Gastrocnemius medialis (tissue), 4 donors: Measurements from ENCODE around the gene SLC5A6. TPM values are rescaled to one million over a fixed set of nuclear protein-coding genes. Genes with fewer than 3 reads are reported as not detected.

ENCODE experiments used
- ATAC-seq, 2 donors: fragments of 150-250 bp; one replicate each; pipeline ENCODE4 v1.9.1; 2016
- DNase-seq, 2 donors: peaks; one replicate each; pipeline ENCODE4 v3.0.0-alpha.2; 2019
- H3K27ac ChIP-seq, 4 donors: fragments of 200-600 bp; sonication (generic); 1 replicate in 1 of 4; 2 replicates in 3 of 4; pipeline ENCODE4 v1.5.1; 2016 to 2018; ENCODE audit warnings: mild to moderate bottlenecking in 2 of 4, moderate library complexity in 1 of 4
- H3K27me3 ChIP-seq, 3 donors: fragments of 200-600 bp; sonication (generic) in 2 of 3; 1 replicate in 1 of 3; 2 replicates in 2 of 3; pipeline versions ENCODE4 v1.5.1 to v1.6.0; 2016 to 2019; ENCODE audit warnings: mild to moderate bottlenecking in 1 of 3, moderate library complexity in 1 of 3
- H3K36me3 ChIP-seq, 2 donors: fragments of 200-600 bp; sonication (generic) in 1 of 2; one replicate each; pipeline ENCODE4 v1.5.1; 2017 to 2018
- H3K4me1 ChIP-seq, 2 donors: fragments of 200-600 bp; sonication (generic) in 1 of 2; one replicate each; pipeline ENCODE4 v1.5.1; 2016 to 2017; ENCODE audit warnings: mild to moderate bottlenecking in 2 of 2
- H3K4me3 ChIP-seq, 4 donors: fragments of 200-600 bp; sonication (generic) in 3 of 4; 1 replicate in 1 of 4; 2 replicates in 3 of 4; pipeline ENCODE4 v1.5.1; 2016 to 2019; ENCODE audit warnings: mild to moderate bottlenecking in 2 of 4
- H3K9me3 ChIP-seq, 3 donors: fragments of 200-600 bp; sonication (generic) in 2 of 3; 1 replicate in 1 of 3; 2 replicates in 2 of 3; pipeline ENCODE4 v1.5.1; 2016 to 2019
- CTCF ChIP-seq, 5 experiments: fragments of 450-650 bp in 3 of 5; fragments of 200-600 bp in 2 of 5; sonication (generic) in 2 of 5; IDR thresholded peaks in 4 of 5; conservative IDR thresholded peaks in 1 of 5; 1 replicate in 4 of 5; 2 replicates in 1 of 5; pipeline ENCODE4 v1.5.1; 2016 to 2019; ENCODE audit warnings: antibody characterized with exemption in 5 of 5, mild to moderate bottlenecking in 3 of 5, moderate library complexity in 3 of 5
- POLR2A ChIP-seq, 2 donors: fragments of 450-650 bp; IDR thresholded peaks; one replicate each; pipeline ENCODE4 v1.6.1; 2017; ENCODE audit warnings: antibody characterized with exemption in 2 of 2, mild to moderate bottlenecking in 2 of 2, moderate library complexity in 2 of 2
- in situ Hi-C, 4 donors: fragments of 200-750 bp; cut with MboI; loops; one replicate each; pipeline versions ENCODE4 v1.15.0 to v1.8.0; 2017; ENCODE audit warnings: low sequenced_read_pairs in 4 of 4
- intact Hi-C: fragments of 100-400 bp; cut with DNase I; formaldehyde crosslinking; loops from one replicate; pipeline ENCODE4 v1.15.1; 2023; ENCODE audit warnings: low total_unique reads
- total RNA-seq, 4 donors: library from RNA; depleted of rRNA; stranded (reverse); fragments of >200 nt; gene quantifications; one replicate each; pipeline versions ENCODE4 v1.1.0 to v1.2.3, GENCODE V29; 2016

SLC5A6 gene
- total RNA-seq, 4 donors from 2014 or later = 19.0 to 46.5 (median 32.5) TPM

- Histone ChIP-seq H3K4me3 (no peak overlapping the region), H3K27ac (no peak overlapping the region), H3K36me3 (peaks cover 2 to 69% of the 10 kb centered on the region in 2 donors), H3K4me1 (peaks cover 7% of the 10 kb centered on the region in 2 donors), H3K27me3 (no peaks in the 10 kb centered on the region), H3K9me3 (no peaks in the 10 kb centered on the region)
- DNase-seq (no peak), ATAC-seq (no peak)
- in situ Hi-C loops = no loop called here
- intact Hi-C loops = no loop called here
- TF ChIP-seq CTCF (IDR thresholded peaks at IDR 0.05 in 4 of 5, conservative IDR thresholded peaks at IDR 0.05 in 1 of 5) (no peak), POLR2A (IDR thresholded peaks at IDR 0.05) (no peak)
Observed at GRCh38 chr2:27242614-27242951, 30.5 kb upstream of the SLC5A6 start.

- Histone ChIP-seq H3K27ac (no peak overlapping the region), H3K36me3 (peaks cover 4 to 75% of the 10 kb centered on the region in 2 donors), H3K27me3 (no peaks in the 10 kb centered on the region), H3K4me3 (no peak overlapping the region), H3K9me3 (no peaks in the 10 kb centered on the region), H3K4me1 (peaks cover 7% of the 10 kb centered on the region in 2 donors)
- TF ChIP-seq CTCF (IDR thresholded peaks at IDR 0.05 in 4 of 5, conservative IDR thresholded peaks at IDR 0.05 in 1 of 5) (no peak), POLR2A (IDR thresholded peaks at IDR 0.05) (no peak)
- intact Hi-C loops (no loop called here), in situ Hi-C loops (no loop called here)
- ATAC-seq (no peak), DNase-seq (no peak)
Observed at GRCh38 chr2:27241761-27242613, 29.9 kb upstream of the SLC5A6 start.

GRCh38 chr2:27240406-27240805, 28.3 kb upstream of the SLC5A6 start:
- Histone ChIP-seq H3K4me1 (no peaks in the 10 kb centered on the region), H3K4me3 (no peak overlapping the region), H3K27me3 (no peaks in the 10 kb centered on the region), H3K9me3 (no peaks in the 10 kb centered on the region), H3K27ac (no peak overlapping the region), H3K36me3 (peaks cover 4 to 91% of the 10 kb centered on the region in 2 donors)
- TF ChIP-seq POLR2A (IDR thresholded peaks at IDR 0.05) (no peak), CTCF (IDR thresholded peaks at IDR 0.05 in 4 of 5, conservative IDR thresholded peaks at IDR 0.05 in 1 of 5) (no peak)
- in situ Hi-C loops = no loop called here
- no peak for DNase-seq
- intact Hi-C loops = no loop called here
- no peak for ATAC-seq

- H3K9me3 ChIP-seq = no peaks in the 10 kb centered on the region
- DNase-seq = no peak
- TF ChIP-seq POLR2A (IDR thresholded peaks at IDR 0.05) (no peak), CTCF (IDR thresholded peaks at IDR 0.05 in 4 of 5, conservative IDR thresholded peaks at IDR 0.05 in 1 of 5) (no peak)
- no peaks in the 10 kb centered on the region for H3K27me3 ChIP-seq
- intact Hi-C loops = no loop called here
- peaks cover 4 to 99% of the 10 kb centered on the region in 2 donors for H3K36me3 ChIP-seq
- no peak overlapping the region for H3K4me3 ChIP-seq
- in situ Hi-C loops = no loop called here
- H3K4me1 ChIP-seq = no peaks in the 10 kb centered on the region
- no peak for ATAC-seq
- H3K27ac ChIP-seq = no peak overlapping the region
Observed at GRCh38 chr2:27238976-27239375, 26.9 kb upstream of the SLC5A6 start.
